NCI-H1930 (cell line): ENCODE data around the gene RPS6KA2.

ENCODE experiments used
- DNase-seq, 2 experiments: peaks; one replicate each; lab custom pipeline; 2025; lab: John Stamatoyannopoulos, UW

Gene RPS6KA2

DNA sequence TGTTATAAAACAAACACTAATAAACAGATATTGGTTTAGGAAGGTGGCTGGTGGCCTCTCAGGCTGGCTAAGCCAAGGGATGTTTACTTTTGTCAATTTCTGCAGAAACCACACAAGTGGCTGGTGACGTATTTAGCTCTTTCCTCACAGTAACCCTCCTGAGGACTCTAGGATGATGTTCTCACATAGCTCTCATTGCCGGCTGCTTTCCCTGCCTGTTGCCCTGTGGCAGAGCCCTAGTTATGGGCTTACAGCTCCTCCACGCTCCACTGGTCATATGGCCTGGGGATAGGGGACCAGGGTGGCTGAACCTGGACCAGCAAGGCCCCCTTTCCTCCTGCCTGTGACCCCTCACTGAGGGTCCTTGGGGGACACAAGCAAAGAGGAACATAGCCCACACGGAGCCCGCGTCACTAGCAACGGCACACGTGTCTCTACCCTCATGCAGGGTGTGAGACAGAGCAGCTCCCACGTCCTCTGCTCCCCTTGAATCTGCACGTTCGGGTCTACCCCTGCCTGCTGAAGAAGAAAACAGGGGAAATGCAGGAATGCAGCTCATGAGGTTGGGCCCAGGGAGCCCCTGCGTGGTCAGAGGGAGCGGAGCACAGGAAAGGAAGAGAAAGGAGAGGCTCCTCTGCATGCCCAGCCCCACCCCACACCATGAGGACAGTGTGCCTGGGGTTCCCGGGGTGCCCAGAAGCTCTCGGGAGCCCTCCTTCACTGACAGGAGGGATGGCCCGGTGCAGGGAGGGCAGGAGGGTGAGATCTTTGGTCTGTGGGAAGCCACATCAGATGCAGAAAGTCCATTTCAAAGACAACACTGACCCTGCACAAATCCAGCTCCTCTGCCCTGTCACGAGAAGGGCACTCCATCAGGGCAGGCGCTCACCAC lies 54.4 kb downstream of the RPS6KA2 start:
- no peak for DNase-seq

DNA sequence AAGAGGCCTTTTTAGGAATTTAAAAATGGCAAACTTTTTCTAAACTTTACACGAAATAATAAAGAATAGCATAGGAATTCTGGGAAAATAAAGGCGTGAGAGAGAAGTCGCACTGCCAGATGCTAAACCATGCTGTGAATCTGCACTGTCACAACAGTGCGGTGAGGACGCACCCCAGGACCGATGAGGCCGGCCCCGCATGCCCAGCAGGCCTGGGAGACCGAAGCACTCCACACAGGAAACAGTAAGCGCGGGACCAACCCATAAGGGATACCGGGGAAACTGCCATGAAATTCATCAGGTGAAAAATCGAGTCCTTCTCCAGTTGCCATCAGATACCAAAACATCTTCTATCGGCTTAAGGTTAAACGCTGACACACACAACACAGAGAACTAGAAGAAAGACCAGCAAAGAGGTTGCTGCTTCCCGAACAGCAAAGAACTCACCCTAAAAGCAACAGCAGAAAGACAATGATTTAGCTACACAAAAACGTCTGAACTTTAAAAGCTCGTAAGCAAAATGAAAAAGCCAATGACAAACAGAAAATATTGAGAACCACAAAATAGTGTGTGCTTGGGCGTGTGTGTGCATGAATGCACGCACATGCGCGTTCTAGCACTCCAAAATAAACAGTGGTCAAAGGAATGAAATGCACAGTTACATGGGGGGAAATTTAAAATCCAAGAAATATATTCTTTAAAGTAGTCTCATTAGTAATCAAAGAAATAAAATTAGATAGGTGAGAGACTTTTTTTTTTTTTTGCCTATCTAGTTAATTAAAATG lies 55.9 kb downstream of the RPS6KA2 start:
- no peak for DNase-seq

DNA sequence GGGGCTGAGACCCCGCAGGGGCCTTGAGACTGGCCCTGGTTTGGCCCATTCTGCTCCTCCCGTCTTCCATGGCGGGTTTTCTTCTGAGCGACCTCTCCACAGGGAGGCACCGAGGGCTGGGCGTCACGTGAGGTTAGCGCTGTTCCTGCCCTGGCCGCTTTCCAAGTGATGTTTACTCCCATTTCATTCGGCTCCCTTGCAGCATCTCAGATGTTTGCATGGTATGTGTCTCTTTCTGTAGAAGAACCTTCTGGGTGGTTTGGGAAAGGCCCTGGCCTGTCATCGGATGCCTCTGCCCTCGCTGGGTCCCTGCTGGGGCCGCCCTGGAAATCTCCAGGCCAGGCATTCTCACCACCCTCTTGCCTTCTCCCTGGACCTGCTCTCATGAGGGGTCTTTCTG lies 57.8 kb downstream of the RPS6KA2 start:
- no peak for DNase-seq

DNA sequence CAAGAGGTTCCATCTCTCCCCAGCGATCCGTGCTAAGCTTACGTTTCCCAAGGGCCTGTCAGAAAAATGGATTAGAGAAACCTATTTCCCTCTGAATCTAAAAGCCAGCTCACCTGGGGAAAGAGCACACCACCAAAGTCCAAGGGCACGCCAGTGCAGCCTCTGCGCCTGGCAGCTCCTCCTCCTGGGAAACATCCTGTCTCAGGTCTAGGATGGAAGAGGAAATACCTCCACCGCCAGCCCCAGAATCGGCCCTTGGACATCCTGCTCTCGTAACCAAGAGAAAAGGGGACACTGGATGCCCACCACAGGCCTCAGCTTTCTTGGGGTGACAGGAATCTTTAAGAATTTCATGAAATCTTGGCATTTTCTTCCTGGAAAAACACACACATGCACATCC lies 59.2 kb downstream of the RPS6KA2 start:
- DNase-seq = no peak

DNA sequence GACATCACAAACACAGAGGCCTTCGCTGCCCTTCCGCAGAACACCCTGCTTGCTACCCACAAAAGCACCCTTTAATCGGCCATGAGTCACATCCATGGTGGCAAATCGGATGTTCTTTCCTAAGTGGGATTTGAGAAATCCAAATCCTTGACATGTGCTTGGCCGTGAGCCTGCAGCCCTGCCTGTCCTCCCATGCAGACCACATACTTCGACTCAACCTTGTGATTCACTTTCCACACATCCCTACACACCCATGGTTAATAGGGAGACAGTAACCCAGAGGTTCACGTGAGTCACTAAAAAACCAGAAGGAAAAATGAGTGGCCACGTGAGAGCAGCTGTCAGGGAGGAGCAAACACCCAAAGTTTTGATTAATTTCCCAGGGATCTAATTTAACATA lies 59.9 kb downstream of the RPS6KA2 start:
- DNase-seq = no peak

DNA sequence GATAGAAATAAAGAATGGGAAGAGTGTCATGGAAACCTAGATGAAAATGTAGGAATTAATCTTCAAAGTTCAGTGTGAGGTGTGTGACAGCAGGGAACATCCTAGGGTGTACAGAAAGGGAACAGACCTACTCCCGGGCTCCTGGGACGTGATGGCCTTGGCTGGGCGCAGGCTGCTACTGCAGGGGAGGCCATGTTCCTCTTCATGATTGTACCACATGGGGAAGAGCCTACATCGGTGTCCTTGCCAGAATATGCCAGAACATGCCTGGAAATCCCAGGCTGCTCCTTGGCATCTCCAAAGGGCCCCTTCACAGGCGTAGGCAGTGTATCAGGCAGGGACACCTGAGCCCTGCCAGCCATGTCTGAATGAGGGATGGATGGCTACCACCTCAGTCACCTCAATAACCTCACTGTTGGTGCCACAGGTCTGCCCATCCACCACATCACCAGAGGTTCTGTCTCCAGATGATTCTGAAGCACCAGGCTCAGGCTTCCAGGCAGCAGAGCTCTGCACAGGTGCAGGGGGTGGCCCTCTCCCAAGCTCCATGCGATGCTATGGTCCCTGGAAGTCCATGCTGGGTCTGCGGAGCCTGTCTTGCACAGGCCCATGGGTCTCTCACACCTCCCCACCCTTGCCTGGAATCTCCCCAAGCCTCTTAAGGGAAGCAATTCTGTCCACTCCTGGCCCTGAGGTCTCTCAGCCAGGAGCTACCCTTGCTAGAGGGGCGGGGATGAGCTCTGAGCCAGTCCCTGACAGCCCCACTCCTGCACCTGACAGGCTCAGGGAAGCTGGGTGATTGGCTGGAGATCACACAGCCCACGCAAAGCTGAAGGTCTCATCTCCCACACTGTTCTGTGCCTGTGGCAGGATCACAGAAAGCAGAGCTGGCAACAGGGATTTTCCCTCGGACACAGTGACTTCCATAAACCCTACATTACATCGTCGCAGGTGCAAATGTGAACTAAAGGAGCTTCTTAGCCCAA lies 60.7 kb downstream of the RPS6KA2 start:
- DNase-seq = no peak

DNA sequence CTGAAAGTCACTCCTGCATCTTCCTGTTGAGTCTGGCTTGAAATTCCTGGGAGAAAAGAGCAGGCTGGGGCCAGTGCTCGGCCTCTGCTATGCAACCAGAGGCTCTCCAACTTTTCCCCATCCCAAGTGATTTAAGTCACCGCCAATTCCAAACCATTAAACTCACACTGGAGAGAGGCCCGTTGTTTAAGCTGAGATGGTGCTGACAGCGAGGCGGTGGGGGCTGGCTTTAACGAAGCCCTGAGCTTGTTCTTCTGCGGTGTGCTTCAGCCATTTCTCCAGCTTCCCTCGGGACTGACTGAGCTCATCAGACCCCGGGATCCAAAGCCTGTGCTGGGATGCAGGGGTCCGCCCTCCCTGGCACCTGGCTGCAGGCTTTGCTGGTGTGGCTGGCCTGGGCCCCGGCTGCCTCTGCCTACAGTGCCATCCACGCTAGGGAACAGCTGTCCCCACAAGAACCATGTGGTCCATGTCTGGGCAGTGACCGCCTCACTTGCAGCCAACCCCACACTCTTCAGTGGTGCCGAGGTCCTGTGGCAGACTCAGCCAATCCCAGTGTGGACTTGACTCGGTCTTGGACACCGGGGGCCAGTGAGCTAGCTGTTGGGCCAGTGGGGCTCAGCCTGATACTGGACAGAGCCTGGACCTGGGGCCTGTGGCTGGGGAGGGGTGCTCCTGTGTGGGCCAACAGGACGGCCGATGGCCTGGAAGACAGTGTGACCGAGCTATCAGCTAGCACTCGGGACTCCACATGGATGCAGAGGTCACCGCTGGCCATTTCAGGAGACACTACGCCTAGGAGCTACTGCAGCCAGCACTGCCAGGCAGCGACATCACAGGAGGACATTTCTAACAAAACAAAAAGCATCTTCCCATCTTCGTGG lies 61.7 kb downstream of the RPS6KA2 start:
- no peak for DNase-seq

DNA sequence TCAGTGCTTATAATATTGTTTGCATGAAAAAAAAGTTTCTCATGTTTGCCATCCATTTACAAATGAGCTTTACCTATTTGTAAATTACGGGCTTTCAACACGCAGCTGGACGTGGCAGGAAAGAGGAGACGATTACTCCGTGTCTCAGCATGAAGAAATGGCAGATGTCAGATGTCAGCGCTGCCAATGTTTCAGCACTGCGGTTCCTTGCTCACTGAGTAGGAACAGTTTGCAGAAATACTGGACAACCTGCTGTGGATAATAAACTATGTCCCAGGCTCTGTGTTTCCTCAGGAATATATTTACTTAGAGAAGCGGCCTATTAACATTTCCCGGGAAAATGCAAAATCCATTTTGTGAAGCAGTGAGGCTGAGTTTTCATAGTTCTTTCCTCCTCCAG lies 63.2 kb downstream of the RPS6KA2 start:
- no peak for DNase-seq

DNA sequence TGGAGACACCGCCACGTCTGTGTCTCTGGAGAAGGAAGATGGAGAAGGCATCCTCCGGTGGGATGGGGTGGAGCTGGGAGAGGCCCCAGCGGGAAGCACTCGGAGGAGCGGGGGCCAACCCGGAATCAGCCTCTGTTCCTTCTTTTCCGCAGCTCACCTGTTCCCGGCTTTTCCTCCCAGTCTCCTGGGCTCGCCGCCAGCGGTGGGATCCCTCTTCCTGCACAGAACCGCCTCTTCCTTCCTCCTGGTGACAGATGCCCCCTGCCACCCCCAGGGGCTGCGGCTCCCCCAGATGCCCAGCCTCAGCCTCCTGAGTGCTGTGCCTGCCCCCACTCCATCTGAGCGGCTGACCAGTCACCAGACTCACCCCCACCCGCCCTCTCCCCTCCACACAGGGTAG lies 63.9 kb downstream of the RPS6KA2 start:
- no peak for DNase-seq

DNA sequence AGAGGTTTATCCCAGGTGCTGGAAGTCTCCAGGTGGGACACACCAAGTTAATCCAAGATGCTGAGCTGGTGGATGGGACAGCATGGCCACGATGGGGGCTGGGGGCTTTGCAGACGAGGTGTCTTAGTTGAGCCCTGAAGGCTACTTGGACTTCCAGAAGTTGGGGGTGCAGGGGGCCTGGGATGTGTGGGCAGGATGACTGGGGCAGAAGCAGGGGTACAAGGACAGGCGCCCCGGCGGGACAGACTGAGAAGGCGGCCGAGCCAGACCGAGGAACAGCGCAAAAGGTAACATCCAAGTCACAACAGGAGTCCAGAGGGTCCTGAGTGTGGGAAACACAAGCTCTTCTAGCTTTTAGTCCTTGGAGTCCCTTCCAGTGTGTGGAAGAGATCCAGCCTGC lies 64.3 kb downstream of the RPS6KA2 start:
- no peak for DNase-seq

DNA sequence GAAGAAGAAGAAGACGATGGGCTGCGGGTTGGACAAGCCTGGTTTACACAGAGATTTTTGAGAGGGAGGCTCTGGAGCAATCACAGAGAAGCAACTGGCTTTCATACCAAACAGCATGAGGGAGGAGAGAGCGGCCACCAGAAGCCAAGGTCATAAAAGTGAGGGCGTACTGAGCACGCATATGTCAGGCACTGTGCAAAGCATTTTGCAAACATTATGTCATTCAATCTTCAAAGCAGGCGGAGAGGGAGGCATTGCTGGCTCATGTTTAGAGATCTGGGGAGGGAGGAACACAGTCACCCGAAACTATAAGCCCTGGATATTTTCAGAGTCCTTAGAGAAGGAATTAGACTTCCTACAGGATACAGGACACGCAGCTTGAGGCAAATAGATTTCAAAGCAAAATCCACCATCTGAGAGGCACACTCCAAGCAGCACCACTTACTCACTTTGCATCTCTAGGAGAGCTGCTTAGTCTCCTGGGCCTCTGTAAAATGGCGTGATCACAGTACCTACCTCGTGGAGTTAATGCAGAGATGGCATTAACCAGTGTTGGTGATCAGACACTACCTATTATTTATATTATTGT lies 65.2 kb downstream of the RPS6KA2 start:
- DNase-seq = no peak

DNA sequence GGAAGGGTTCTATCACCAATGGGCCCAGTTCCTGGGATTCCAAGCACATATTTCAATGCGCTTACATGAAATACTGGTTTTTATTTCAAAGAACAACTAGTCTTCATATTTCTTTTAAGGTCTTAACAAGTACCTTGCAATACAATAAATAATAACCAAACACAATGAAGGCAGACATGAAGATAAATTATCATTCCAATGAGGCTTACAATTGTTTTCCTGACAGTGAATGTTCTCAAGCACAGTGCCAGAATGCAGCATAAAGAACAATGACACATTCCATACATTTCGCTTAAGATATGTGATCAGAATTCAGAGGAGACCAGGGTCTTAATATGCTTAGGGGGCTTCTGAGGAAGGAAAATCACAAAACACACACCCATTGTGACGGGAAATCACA lies 66.8 kb downstream of the RPS6KA2 start:
- DNase-seq = no peak

DNA sequence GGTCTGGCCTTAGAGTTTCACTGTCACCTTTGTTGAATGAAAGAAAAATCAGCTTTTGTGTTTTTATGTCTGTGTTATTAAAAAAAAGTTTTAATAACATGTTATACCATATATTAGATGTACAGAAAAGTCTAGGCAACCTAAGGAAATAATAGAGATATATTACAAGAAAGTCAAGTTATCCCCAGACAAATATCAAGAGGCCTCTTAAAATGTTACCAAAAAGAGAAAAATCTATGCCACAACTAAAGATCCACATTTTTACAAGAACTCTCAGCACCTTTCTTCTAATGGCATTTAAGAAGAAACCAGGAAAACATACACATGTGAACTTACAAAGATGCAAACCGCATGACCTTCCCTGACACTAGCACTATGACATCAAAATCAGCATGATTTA lies 67.4 kb downstream of the RPS6KA2 start:
- DNase-seq = no peak

DNA sequence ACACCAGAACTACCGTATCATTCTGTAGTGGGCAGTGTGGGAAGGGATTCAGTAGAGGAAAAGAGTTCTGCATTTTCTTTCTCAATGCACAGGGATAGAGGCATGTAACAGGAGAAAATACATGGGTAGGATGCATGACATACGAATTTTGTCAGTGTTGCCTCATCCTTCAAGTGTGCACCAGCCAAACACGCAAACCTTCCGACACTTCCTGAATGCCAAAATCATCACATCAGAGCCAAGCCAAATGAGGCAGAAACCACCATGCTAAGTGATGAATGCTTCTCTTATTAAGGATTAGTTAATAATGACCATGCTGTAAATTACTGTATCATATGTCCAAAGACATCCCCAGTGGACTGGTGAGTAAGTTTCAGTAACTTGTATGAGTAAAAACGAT lies 67.8 kb downstream of the RPS6KA2 start:
- DNase-seq = no peak

DNA sequence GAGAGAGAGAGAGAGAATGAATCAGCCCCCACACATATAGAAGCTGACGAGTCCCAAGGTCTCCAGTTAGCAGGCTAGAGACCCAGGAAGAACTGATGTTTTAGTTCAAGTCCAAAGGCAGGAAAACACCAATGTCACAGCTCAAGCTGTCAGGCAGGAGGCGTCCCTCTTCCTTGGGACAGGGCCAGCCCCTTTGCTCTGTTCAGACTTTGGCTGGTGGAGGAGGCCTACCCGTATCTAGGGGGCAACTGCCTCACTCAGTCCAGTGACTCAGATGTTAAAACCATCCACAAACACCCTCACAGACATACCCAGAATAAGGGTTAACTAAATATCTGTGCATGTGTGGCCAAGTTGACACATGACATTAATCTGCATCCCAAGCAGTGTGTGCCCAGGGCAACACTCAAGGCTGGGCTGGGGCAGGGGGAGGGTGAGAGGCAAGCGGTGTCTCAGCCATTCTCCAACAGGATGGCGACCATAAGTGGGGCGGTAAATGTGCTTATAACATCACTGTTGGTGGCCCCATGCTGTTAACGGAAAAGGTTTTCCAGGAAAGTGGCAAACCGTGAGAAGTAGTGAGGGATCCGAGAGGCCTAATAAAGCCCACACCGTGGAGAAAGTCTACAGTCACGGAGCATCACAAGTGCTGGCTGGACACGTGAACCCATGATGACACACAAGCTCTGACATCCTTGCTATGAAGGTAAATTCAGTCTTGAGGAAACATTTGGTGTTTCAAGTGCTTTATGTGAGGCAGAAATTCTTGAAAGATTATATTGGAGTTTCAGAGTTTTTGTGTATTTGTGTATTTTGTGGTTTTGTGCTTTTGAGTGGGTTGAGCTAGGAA lies 68.7 kb downstream of the RPS6KA2 start:
- DNase-seq = no peak

DNA sequence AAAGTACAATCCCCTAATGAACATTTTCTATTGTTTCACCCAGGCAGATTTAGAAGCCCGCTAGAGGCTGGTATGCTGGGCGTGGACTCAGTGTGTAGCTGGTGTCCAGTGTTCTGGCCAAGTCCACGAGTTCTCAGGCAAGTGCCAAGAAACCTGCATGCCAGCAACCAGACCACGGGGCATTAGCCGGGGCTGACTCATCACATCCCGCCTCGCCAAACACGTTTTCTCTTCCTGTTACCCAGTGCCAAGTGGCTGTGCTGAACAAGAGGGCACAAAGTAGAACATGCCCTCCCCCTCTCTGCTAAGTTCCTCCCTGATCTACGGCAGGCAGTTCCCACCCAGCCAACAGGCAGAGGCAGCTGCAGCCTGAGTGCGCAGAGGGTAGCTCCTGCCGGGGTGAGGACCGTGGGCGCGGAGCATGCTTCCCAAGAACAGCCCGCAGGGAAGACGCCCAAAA lies 70.2 kb downstream of the RPS6KA2 start:
- no peak for DNase-seq

DNA sequence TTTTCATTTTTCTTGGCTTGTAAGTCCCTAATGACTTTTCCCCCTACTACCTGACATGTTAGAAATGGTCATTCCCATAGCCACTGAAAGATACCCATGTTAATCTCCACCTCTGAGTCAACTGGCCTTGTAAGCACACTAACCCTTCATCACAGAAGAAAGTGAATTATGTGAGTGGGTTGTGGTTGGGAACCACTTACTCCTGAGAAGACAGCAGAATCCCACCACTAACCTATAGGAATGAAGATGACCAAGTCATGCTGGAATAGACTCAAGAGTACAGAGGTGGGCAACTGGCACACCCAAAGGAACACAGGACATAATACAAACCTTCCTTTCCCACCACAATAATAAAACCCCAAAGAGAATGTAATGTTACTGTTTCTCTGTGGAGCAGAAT lies 70.7 kb downstream of the RPS6KA2 start:
- no peak for DNase-seq

DNA sequence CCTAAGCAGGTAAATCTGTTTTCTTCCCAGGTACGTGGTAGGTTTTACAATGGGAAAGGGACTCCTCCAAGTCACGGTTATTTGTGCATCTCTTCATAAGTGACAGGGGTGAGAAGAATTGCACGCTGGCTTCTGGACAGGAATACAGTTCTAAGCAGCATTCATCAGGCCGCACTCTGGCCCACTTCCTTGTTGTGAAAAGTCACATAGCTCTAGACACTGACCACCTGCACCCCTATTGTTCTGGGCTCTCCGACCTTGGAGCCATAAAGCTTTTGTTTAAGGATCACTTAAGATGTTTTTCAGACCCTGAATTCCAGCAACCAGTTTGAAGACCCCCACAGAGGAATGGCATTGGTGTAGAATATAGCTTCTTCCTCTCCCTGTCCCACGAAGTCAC lies 72.0 kb downstream of the RPS6KA2 start:
- DNase-seq = no peak

DNA sequence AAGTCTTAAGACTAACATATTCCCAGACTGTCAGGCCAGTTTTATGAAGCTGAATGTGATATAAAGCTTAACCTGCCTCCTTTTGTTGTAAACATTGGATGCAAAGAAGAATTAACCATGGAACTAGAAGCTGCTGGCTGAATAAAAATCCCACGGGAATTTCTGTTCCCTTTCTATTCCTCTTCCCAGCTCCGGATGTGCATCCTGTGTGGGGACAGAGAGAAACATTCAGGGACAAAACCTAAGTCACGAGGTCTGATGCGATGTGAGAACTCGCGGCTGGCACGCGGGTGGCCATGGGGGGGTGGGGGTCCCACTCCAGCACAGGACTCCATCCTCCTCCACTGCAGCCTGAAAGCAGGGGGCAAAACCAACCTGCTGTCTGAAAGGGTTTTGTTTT lies 72.7 kb downstream of the RPS6KA2 start:
- DNase-seq = no peak
